ENCODE measurements around the gene LHFPL2. TPM values are rescaled to one million over a fixed set of nuclear protein-coding genes. Genes with fewer than 3 reads are reported as not detected.

LHFPL2 gene
- total and polyA plus RNA-seq, 9 of the 15 experiments (the other 6 are each of a cell fraction or from before 2014, with no cell fraction given): 1.0 to 6.6 (median 4.6) TPM

- no peak for ATAC-seq
Observed at GRCh38 chr5:78503958-78504653, 144.5 kb downstream of the LHFPL2 start.

More at GRCh38 chr5:78503958-78504653, 144.5 kb downstream of the LHFPL2 start:
- Histone ChIP-seq H3K9me1 (ENCODE audit: control insufficient read depth, insufficient read depth, low read length) (no peaks in the 10 kb centered on the region), H3K27ac (ENCODE audit: extremely low read depth, low read depth, low read length) (no peak overlapping the region), H3K4me3 (no peak overlapping the region), H3K4me2 (ENCODE audit: insufficient read depth, low read length) (no peak overlapping the region), H3K9ac (ENCODE audit: insufficient read depth in 1 of 2, low read depth in 2 of 2, low read length in 2 of 2) (no peak overlapping the region), H2AFZ (ENCODE audit: low read depth, low read length) (no peak overlapping the region), H3K27me3 (ENCODE audit: control insufficient read depth in 2 of 2, insufficient read depth in 2 of 2, low read length in 2 of 2) (no peaks in the 10 kb centered on the region), H3K4me1 (replicated peaks in 1 of 2; ENCODE audit: control insufficient read depth in 2 of 2, insufficient read depth in 2 of 2, low read length in 2 of 2) (peaks cover 5 to 34% of the 10 kb centered on the region in 2 experiments), H3K9me3 (replicated peaks; ENCODE audit: control insufficient read depth, insufficient read depth, low read depth, low read length) (no peaks in the 10 kb centered on the region), H4K20me1 (replicated peaks; ENCODE audit: control insufficient read depth, insufficient read depth, low read length) (no peaks in the 10 kb centered on the region), H3K36me3 (ENCODE audit: control insufficient read depth, insufficient read depth, low read length) (no peaks in the 10 kb centered on the region), H3K79me2 (ENCODE audit: control insufficient read depth, insufficient read depth, low read length) (peaks cover 25% of the 10 kb centered on the region)
- BruUV-seq (replicated peaks): no TSS peak
- ChIA-PET CTCF (ENCODE audit: low intra/inter-chr PET ratio) (no interaction called here), POLR2A (interaction anchor here (0.6 to 1.5 kb wide), 3 partner anchors 19 to 480 kb away, joined by 3 to 9 read pairs (median 3); no protein-coding TSS in a partner anchor)
- no peak for TF ChIP-seq PHTF2 (CRISPR knock-in tag; IDR thresholded peaks at IDR 0.05)
- no peak for TF ChIP-seq RAD51 (IDR thresholded peaks at IDR 0.05; ENCODE audit: borderline replicate concordance, low read depth)
- TF ChIP-seq FOXK1 (CRISPR knock-in tag; IDR thresholded peaks at IDR 0.05; ENCODE audit: borderline replicate concordance): no peak
- TF ChIP-seq HNRNPLL (IDR thresholded peaks at IDR 0.05; ENCODE audit: low read depth, low read length, poor library complexity, severe bottlenecking): no peak
- no peak for TF ChIP-seq HMG20B (CRISPR knock-in tag; IDR thresholded peaks at IDR 0.05)
- TF ChIP-seq TCFL5 (CRISPR knock-in tag; conservative IDR thresholded peaks at IDR 0.05): no peak
- no peak for TF ChIP-seq SP1 (CRISPR knock-in tag; IDR thresholded peaks at IDR 0.05)
- TF ChIP-seq, protein P1, sequence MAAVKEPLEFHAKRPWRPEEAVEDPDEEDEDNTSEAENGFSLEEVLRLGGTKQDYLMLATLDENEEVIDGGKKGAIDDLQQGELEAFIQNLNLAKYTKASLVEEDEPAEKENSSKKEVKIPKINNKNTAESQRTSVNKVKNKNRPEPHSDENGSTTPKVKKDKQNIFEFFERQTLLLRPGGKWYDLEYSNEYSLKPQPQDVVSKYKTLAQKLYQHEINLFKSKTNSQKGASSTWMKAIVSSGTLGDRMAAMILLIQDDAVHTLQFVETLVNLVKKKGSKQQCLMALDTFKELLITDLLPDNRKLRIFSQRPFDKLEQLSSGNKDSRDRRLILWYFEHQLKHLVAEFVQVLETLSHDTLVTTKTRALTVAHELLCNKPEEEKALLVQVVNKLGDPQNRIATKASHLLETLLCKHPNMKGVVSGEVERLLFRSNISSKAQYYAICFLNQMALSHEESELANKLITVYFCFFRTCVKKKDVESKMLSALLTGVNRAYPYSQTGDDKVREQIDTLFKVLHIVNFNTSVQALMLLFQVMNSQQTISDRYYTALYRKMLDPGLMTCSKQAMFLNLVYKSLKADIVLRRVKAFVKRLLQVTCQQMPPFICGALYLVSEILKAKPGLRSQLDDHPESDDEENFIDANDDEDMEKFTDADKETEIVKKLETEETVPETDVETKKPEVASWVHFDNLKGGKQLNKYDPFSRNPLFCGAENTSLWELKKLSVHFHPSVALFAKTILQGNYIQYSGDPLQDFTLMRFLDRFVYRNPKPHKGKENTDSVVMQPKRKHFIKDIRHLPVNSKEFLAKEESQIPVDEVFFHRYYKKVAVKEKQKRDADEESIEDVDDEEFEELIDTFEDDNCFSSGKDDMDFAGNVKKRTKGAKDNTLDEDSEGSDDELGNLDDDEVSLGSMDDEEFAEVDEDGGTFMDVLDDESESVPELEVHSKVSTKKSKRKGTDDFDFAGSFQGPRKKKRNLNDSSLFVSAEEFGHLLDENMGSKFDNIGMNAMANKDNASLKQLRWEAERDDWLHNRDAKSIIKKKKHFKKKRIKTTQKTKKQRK (IDR thresholded peaks at IDR 0.05; ENCODE audit: borderline replicate concordance, low read depth, low read length): no peak
- TF ChIP-seq ZNF24 (IDR thresholded peaks at IDR 0.05): no peak
- TF ChIP-seq NR1H2 (CRISPR knock-in tag; IDR thresholded peaks at IDR 0.05): no peak
- no peak for TF ChIP-seq ZNF57 (CRISPR knock-in tag; IDR thresholded peaks at IDR 0.05)
- TF ChIP-seq HLTF (IDR thresholded peaks at IDR 0.05): no peak
- no peak for TF ChIP-seq MEF2D (tag; conservative IDR thresholded peaks at IDR 0.05; ENCODE audit: low read depth)
- TF ChIP-seq, protein P2, sequence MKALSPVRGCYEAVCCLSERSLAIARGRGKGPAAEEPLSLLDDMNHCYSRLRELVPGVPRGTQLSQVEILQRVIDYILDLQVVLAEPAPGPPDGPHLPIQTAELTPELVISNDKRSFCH (CRISPR knock-in tag; IDR thresholded peaks at IDR 0.05): no peak
- TF ChIP-seq, protein P2 (tag; IDR thresholded peaks at IDR 0.05): no peak
- no peak for TF ChIP-seq EHMT2 (IDR thresholded peaks at IDR 0.05)
- no peak for TF ChIP-seq SIN3B (IDR thresholded peaks at IDR 0.05; ENCODE audit: low read depth)
- TF ChIP-seq RNF2 (IDR thresholded peaks at IDR 0.05): no peak
- TF ChIP-seq CBX3 (IDR thresholded peaks at IDR 0.05; ENCODE audit: borderline replicate concordance in 1 of 2, low read length in 2 of 2): no peak
- TF ChIP-seq KAT2B (IDR thresholded peaks at IDR 0.05; ENCODE audit: low read depth, low read length): no peak
- DNase-seq (ENCODE audit: extremely low read depth in 1 of 4, low spot score in 3 of 4) (no peak), FAIRE-seq (no peak)
- in situ Hi-C loops (cut with MboI): loop anchor here (25.0 kb wide), 1 partner anchor 1908 kb away; the partner anchor contains the start of gene ZFYVE16
- intact Hi-C loops (cut with micrococcal nuclease): no loop called here
- 77% methylated on average over 4 of the region's 4 CpGs for WGBS (ENCODE audit: insufficient coverage, low coverage, missing lambda C conversion rate)

All from K562 (cell line).